Left lung (tissue), 10 donors: ENCODE results near the gene HPF1. TPM values are rescaled to one million over a fixed set of nuclear protein-coding genes. Genes with fewer than 3 reads are reported as not detected.
"Not testable (repeated sequence)": the region's sequence is repeated elsewhere in the genome, so short reads cannot be mapped to it uniquely, and the experiment has no call there.

Experiments used
- ATAC-seq: fragments of 200-7000 bp; cut with Tn5 transposase; one replicate; pipeline ENCODE4 v1.9.1; 2020; ENCODE audit warnings: moderate library complexity
- DNase-seq, 4 donors: peaks; one replicate each; pipeline ENCODE4 v3.0.0-alpha.2; 2013 to 2020
- H3K27ac ChIP-seq, 2 donors: fragments of 200-600 bp; sonication (generic) in 1 of 2; one replicate each; pipeline versions ENCODE4 v1.5.0 to v1.8.0; 2020 to 2021
- H3K27me3 ChIP-seq, 2 donors: fragments of 200-600 bp; sonication (generic) in 1 of 2; one replicate each; pipeline versions ENCODE4 v1.5.0 to v1.8.0; 2020 to 2021
- H3K36me3 ChIP-seq, 2 donors: fragments of 200-600 bp; sonication (generic) in 1 of 2; one replicate each; pipeline versions ENCODE4 v1.5.0 to v1.8.0; 2020 to 2021
- H3K4me1 ChIP-seq, 2 donors: fragments of 200-600 bp; one replicate each; pipeline ENCODE4 v1.8.0; 2021
- H3K4me3 ChIP-seq, 2 donors: fragments of 200-600 bp; sonication (generic) in 1 of 2; one replicate each; pipeline versions ENCODE4 v1.5.0 to v1.8.0; 2020 to 2021; ENCODE audit warnings: mild to moderate bottlenecking in 1 of 2
- H3K9me3 ChIP-seq, 2 donors: fragments of 200-600 bp; sonication (generic) in 1 of 2; one replicate each; pipeline versions ENCODE4 v1.5.0 to v1.8.0; 2020 to 2021
- CTCF ChIP-seq, 2 donors: fragments of 200-600 bp; sonication (generic) in 1 of 2; IDR thresholded peaks; one replicate each; pipeline versions ENCODE4 v1.5.0 to v1.8.0; 2021; ENCODE audit warnings: antibody characterized with exemption in 2 of 2
- intact Hi-C, 2 donors: fragments of 100-400 bp; cut with DNase I; formaldehyde crosslinking; loops; one replicate each; pipeline versions ENCODE4 v1.11.2 to v1.14.2; 2022
- polyA plus RNA-seq, 6 donors: library from polyadenylated mRNA; unstranded; fragments of 120-200 nt; gene quantifications; one replicate each; pipeline ENCODE4 v1.2.1, GENCODE V29; 2013; ENCODE audit not compliant: insufficient read length in 6 of 6
- total RNA-seq, 2 donors: library from RNA; stranded (reverse); fragmentation: NEBNext Ultra II Directional; extraction: Animal tissue kit (Norgen Biotek cat#: 25700); gene quantifications; one replicate each; pipeline ENCODE4 v1.2.1, GENCODE V29; 2021
- donor health status: DM: no; HTN: yes; CAD: no.
- donor health status: DM: no; HTN: no; CAD: no.

Gene HPF1
- total and polyA plus RNA-seq, 8 donors = 16.0 to 51.3 (median 44.3) TPM

- ATAC-seq (no peak), DNase-seq (no peak)
- H3K4me1 ChIP-seq = no peaks in the 10 kb centered on the region
- no peak overlapping the region for H3K27ac ChIP-seq
- H3K4me3 ChIP-seq = no peak overlapping the region
- intact Hi-C loops = no loop called here
- H3K27me3 ChIP-seq = no peaks in the 10 kb centered on the region
- peaks cover 0 to 41% of the 10 kb centered on the region in 2 donors for H3K36me3 ChIP-seq
- TF ChIP-seq CTCF (IDR thresholded peaks at IDR 0.05) = no peak
- H3K9me3 ChIP-seq = no peaks in the 10 kb centered on the region
Observed at GRCh38 chr4:169745291-169745690, 12.5 kb downstream of the HPF1 start.

- H3K36me3 ChIP-seq = peaks cover 0 to 42% of the 10 kb centered on the region in 2 donors
- intact Hi-C loops = no loop called here
- no peak for DNase-seq
- ATAC-seq = no peak
- H3K4me1 ChIP-seq = no peaks in the 10 kb centered on the region
- H3K27me3 ChIP-seq = no peaks in the 10 kb centered on the region
- H3K27ac ChIP-seq = no peak overlapping the region
- no peaks in the 10 kb centered on the region for H3K9me3 ChIP-seq
- no peak overlapping the region for H3K4me3 ChIP-seq
- no peak for TF ChIP-seq CTCF (IDR thresholded peaks at IDR 0.05)
Observed at GRCh38 chr4:169744601-169745000, 13.1 kb downstream of the HPF1 start.

- TF ChIP-seq CTCF (IDR thresholded peaks at IDR 0.05) = no peak
- DNase-seq = no peak
- no peaks in the 10 kb centered on the region for H3K4me1 ChIP-seq
- no peak overlapping the region for H3K27ac ChIP-seq
- no peaks in the 10 kb centered on the region for H3K27me3 ChIP-seq
- ATAC-seq = no peak
- no peak overlapping the region for H3K4me3 ChIP-seq
- H3K9me3 ChIP-seq = no peaks in the 10 kb centered on the region
- intact Hi-C loops = no loop called here
- peaks cover 0 to 39% of the 10 kb centered on the region in 2 donors for H3K36me3 ChIP-seq
Observed at GRCh38 chr4:169741569-169741968, 16.2 kb downstream of the HPF1 start.

GRCh38 chr4:169738604-169739003 is 19.1 kb downstream of the HPF1 start:
- H3K36me3 ChIP-seq = peaks cover 0 to 39% of the 10 kb centered on the region in 2 donors
- intact Hi-C loops, H3K4me1 ChIP-seq, H3K9me3 ChIP-seq, ATAC-seq, DNase-seq, H3K27me3 ChIP-seq, H3K4me3 ChIP-seq, H3K27ac ChIP-seq: not testable (repeated sequence)

- Histone ChIP-seq H3K4me3 (no peak overlapping the region), H3K36me3 (peaks cover 0 to 53% of the 10 kb centered on the region in 2 donors), H3K27ac (no peak overlapping the region), H3K27me3 (no peaks in the 10 kb centered on the region), H3K4me1 (no peaks in the 10 kb centered on the region), H3K9me3 (no peaks in the 10 kb centered on the region)
- intact Hi-C loops = no loop called here
- ATAC-seq (no peak), DNase-seq (no peak)
- no peak for TF ChIP-seq CTCF (IDR thresholded peaks at IDR 0.05)
Observed at GRCh38 chr4:169730564-169730963, 27.2 kb downstream of the HPF1 start.

- ATAC-seq = no peak
- no peaks in the 10 kb centered on the region for H3K27me3 ChIP-seq
- no peak overlapping the region for H3K27ac ChIP-seq
- H3K4me3 ChIP-seq = no peak overlapping the region
- no peak for DNase-seq
- TF ChIP-seq CTCF (IDR thresholded peaks at IDR 0.05) = no peak
- H3K9me3 ChIP-seq = no peaks in the 10 kb centered on the region
- H3K4me1 ChIP-seq = no peaks in the 10 kb centered on the region
- peaks cover 0 to 42% of the 10 kb centered on the region in 2 donors for H3K36me3 ChIP-seq
- intact Hi-C loops = no loop called here
Observed at GRCh38 chr4:169727616-169728015, 30.1 kb downstream of the HPF1 start.
